Mesodermal cell (in vitro differentiated cells): ENCODE measurements around the gene CLEC18C.
"Not testable (repeated sequence)": the region's sequence is repeated elsewhere in the genome, so short reads cannot be mapped to it uniquely, and the experiment has no call there.

Experiments used
- H3K27ac ChIP-seq: 2 replicates; pipeline ENCODE4 v1.7.0; 2013; ENCODE audit warnings: mild to moderate bottlenecking, low read depth, low read length, moderate library complexity; ENCODE audit not compliant: severe bottlenecking
- H3K36me3 ChIP-seq: 2 replicates; pipeline ENCODE4 v1.7.1; 2013; ENCODE audit warnings: mild to moderate bottlenecking, low read length, moderate library complexity; ENCODE audit not compliant: control insufficient read depth, insufficient read depth
- H3K4me1 ChIP-seq: one replicate; pipeline ENCODE4 v1.7.1; 2013; ENCODE audit warnings: mild to moderate bottlenecking, low read length; ENCODE audit not compliant: insufficient read depth, control insufficient read depth, poor library complexity, severe bottlenecking
- H3K4me3 ChIP-seq: 2 replicates; pipeline ENCODE4 v1.7.0; 2013; ENCODE audit warnings: low read length, control low read depth, mild to moderate bottlenecking; ENCODE audit not compliant: insufficient read depth, poor library complexity, severe bottlenecking; ENCODE audit errors: extremely low read depth
- H3K9me3 ChIP-seq: 2 replicates; pipeline ENCODE4 v1.7.1; 2013; ENCODE audit warnings: mild to moderate bottlenecking, low read length, moderate library complexity; ENCODE audit not compliant: control insufficient read depth
- WGBS, 2 experiments: methylation state at CpG; one replicate each; pipeline ENCODE4 v1.1.5; 2013; ENCODE audit warnings: missing lambda C conversion rate in 2 of 2; ENCODE audit not compliant: insufficient coverage in 2 of 2; 5-methylcytosine and 5-hydroxymethylcytosine counted together

The CLEC18C gene

DNA sequence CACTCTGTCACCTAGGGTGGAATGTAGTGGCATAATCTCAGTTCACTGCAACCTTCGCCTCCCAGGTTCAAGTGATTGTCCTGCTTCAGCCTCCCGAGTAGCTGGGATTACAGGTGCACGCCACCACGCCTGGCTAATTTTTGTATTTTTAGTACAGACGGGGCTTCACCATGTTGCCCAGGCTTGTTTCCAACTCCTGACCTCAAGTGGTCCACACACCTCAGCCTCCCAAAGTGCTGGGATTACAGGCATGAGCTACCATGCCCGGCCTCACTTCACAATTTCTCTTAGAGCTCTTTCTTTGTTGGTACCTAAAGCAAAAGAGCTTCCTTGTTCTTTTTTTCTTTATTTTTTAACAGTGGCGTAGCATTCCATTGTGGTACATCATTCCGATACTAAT is 24.3 kb upstream of the CLEC18C start:
- H3K4me1 ChIP-seq, H3K27ac ChIP-seq, H3K4me3 ChIP-seq, H3K9me3 ChIP-seq: not testable (repeated sequence)
- peaks cover 72% of the 10 kb centered on the region for H3K36me3 ChIP-seq
- 88 to 95% methylated on average over 6 to 7 of the region's 8 CpGs for WGBS, 2 experiments

DNA sequence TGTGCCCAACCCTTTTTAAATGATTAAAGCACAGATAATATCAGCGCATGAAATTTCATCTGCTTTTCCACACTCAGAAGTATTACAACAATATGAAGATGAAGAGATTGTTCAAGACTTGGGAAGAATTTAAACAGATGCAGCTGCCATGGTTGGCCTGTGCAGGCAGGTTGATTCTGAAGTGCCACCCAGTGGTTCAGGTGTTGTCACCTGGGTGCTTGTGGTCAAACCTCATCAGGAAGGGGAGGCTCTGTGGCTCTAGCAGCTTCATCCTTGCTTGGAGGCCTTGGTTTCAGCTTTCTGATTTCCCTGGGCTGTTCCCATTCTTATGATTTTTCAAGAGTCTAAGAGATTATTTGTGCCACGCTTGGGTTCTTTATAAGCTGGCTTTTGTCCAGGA is 22.2 kb upstream of the CLEC18C start:
- Histone ChIP-seq H3K27ac (no peak overlapping the region), H3K4me1 (peaks cover 7% of the 10 kb centered on the region), H3K9me3 (no peaks in the 10 kb centered on the region), H3K36me3 (peaks cover 86% of the 10 kb centered on the region), H3K4me3 (no peak overlapping the region)
- 96 to 100% methylated on average over 2 of the region's 2 CpGs for WGBS, 2 experiments

DNA sequence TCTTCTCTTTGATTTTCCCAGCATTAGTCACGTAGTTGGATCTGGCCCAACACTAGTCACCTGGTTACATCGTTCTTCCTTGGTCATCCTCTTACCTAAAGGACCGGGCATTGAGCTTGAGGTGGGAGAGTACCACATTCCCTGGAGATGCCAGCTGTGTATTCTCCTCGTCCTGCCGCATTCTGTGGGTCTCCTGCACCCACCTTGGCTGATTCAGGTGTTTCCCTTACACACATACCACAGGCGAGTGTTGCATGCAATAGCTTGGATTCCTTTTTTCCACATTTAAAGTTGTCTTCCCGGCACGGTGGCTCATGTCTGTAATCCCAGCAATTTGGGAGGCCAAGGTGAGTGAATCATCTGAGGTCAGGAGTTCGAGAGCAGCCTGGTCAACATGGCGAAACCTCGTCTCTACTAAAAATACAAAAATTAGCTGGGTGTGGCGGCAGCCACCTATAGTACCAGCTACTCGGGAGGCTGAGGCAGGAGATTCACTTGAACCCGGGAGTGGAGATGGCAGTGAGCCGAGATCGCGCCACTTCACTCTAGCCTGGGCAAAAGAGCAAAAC is 21.6 kb upstream of the CLEC18C start:
- no peaks in the 10 kb centered on the region for H3K9me3 ChIP-seq
- WGBS, 2 experiments = 92 to 93% methylated on average over 17 of the region's 17 CpGs
- no peak overlapping the region for H3K27ac ChIP-seq
- H3K4me1 ChIP-seq = peaks cover 8% of the 10 kb centered on the region
- H3K4me3 ChIP-seq = no peak overlapping the region
- H3K36me3 ChIP-seq = peaks cover 92% of the 10 kb centered on the region

DNA sequence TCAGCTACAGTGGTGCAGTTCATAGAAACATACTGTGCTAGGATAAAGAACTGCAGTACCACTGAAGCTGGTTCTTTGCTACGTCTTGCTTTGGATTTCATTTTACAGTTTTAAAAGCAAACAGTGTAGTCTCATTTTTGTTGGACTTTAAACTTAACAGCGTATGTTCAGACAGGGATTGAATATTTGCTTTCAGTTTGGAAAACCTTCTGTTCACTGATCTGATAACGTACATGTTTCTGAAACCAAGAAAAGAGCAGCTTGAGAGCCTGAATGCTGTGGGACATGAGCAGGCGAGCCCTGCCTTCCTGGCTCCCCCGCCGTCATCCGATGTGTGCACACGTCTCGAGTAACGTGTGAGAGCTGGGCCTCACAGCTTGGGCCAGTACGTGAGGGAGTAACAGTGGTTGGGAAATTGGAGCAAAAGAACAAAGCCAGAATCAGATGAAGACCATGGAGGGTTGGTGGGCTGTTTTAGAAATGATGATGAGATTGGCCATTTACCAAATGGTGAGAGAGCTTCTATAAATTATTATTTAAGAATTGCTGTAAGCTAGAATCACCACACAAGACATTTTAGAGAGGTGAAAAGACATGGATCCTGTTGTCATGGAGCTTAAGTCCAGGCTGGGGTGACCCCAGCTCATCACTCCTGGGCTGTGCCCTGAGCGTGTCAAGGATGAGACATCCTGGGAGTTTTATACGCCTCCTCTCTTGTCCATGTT is 20.8 kb upstream of the CLEC18C start:
- 95 to 99% methylated on average over 13 of the region's 13 CpGs for WGBS, 2 experiments
- peaks cover 8% of the 10 kb centered on the region for H3K4me1 ChIP-seq
- no peak overlapping the region for H3K4me3 ChIP-seq
- H3K36me3 ChIP-seq = peaks cover 98% of the 10 kb centered on the region
- H3K27ac ChIP-seq = no peak overlapping the region
- no peaks in the 10 kb centered on the region for H3K9me3 ChIP-seq

DNA sequence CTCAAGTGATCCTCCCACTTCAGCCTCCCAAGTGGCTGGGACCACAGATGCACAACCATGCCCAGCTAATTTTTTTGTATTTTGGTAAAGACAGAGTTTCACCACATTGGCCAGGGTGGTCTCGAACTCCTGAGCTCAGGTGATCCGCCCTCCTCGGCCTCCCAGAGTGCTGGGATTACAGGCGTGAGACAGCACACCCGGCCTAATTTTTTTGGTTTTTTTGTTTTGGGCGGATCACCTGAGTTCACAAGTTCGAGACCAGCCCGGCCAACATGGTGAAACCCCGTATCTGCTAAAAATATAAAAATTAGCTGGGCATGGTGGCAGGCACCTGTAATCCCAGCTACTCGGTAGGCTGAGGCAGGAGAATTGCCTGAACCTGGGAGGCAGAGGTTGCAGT is 18.9 kb upstream of the CLEC18C start:
- not testable (repeated sequence) for H3K9me3 ChIP-seq, H3K4me1 ChIP-seq, H3K4me3 ChIP-seq, H3K27ac ChIP-seq
- H3K36me3 ChIP-seq = peaks cover 97% of the 10 kb centered on the region
- 93 to 95% methylated on average over 10 of the region's 10 CpGs for WGBS, 2 experiments

DNA sequence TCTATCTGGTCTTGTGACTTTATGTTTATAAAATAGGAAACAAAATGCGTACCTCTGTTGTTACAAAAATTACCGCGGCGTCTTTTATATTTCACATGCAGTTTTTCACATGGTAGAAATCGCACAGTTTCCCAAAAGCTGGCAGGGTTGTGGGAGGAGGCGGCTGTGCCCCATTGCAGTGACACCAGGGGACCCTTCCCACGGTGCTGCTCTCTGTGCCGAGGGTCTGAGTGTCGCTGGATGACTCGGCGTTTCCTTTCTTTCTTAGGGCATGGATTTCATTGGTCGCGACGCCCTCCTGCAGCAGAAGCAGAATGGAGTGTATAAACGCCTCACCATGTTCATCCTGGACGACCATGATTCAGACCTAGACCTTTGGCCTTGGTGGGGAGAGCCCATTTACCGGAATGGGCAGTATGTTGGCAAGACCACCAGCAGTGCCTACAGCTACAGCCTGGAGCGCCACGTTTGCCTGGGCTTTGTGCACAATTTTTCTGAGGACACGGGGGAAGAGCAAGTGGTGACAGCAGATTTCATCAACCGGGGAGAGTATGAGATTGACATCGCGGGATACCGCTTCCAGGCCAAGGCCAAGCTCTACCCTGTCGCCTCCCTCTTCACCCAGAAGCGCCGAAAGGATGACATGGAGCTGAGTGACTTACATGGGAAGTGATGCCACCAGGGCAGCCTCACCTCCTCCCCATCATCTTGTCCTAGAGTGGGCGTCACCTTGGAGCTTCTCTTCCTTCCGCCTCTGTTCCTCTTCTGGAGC is 17.2 kb upstream of the CLEC18C start:
- H3K4me3 ChIP-seq = no peak overlapping the region
- 93 to 94% methylated on average over 29 of the region's 29 CpGs for WGBS, 2 experiments
- no peaks in the 10 kb centered on the region for H3K9me3 ChIP-seq
- H3K27ac ChIP-seq = peak overlapping the region; percentile 19
- H3K36me3 ChIP-seq = peaks cover 97% of the 10 kb centered on the region
- peaks cover 8% of the 10 kb centered on the region for H3K4me1 ChIP-seq

DNA sequence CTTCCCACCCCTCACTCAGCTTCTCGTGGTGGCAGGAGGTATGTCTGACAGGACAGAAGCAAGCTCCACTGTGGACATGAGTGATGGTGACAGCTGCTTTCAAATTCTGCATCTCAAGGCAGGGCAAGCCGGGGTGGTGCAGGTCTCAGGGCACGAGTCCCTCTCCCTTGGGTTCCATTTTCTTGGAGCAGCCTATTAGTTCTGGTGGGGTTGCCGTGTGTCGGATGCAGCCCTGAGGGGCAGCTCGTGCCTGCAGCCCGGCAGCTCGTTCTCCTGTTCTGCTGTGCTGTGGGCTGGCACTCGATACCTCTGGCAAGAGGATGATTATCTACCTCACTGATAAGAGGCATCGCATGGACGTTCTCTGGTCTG is 16.5 kb upstream of the CLEC18C start:
- peaks cover 95% of the 10 kb centered on the region for H3K36me3 ChIP-seq
- no peak overlapping the region for H3K27ac ChIP-seq

DNA sequence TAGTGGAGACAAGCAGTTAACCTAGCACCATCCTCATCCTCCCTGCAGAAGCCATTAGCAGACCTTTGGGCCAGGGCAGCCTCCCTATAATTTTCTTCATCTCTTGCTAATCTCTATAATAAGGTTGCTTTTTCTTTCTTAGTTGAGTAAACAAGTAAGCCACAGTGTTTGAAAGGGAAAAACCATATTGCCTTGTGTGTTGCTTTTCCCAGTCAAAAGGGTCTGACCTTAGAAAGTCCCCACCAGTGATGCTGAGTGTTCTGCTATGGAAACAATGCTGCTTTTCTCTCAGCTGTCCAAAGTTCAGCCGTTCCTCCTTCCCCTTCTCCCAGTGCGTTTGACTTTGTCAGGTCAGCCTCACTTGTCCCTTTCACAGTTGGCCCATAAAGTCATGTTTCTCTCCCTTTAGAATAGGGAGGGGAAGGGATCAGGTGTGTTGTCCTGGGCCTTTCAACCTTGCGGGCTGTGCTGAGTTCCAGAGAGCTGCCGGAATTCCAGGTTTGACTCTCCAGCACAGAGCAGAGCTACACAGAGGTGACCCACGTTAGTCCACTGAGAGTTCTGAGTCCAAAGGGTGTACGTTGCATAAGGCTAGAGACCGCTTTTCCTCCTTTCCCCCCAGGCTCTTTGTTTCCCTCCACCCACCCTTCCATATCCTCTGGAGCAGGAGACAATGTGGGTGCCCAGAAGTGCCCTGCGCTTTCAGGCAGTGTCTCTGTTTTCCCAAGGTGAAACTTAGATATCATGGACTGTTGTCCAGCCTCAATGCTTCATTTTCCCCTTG is 15.9 kb upstream of the CLEC18C start:
- H3K36me3 ChIP-seq = peaks cover 91% of the 10 kb centered on the region
- WGBS, 2 experiments = 96 to 97% methylated on average over 7 to 8 of the region's 8 CpGs
- H3K27ac ChIP-seq = no peak overlapping the region

More for the DNA sequence above, 16.5 kb upstream of the CLEC18C start:
- Histone ChIP-seq H3K9me3 (no peaks in the 10 kb centered on the region), H3K4me1 (peaks cover 14% of the 10 kb centered on the region), H3K4me3 (no peak overlapping the region)
- 89 to 90% methylated on average over 11 of the region's 11 CpGs for WGBS, 2 experiments

DNA sequence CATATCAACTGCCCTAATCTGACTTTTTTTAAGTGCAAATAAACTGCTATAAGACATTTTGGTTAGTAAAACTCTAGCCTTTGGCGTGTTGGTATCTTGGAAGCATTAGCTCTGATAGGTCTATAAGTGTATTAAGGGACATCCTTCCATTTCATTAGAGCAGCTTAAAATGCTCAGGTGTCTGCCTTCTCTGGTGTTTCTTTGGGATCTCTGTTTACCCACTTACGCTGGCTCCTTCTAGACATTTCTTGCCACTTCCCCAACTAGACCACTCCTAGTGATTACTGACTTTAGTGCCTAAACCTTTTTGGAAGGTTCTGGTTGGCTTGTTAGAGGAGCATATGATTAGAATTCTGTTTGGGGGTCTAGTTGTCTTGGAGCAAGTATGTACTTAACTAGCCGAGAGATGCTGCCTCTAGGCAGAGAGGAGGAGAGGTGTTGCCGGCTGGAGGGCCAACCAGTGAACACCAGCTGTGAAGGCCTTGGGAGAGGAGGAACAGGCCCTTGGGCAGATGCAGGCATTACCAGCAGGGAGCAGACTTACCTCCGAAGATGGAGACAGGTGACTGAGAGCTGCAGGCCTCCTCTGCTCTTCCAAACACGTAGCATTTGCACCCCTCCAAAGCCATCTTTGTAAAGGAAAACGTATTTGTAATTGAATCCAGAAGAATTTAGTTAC is 15.2 kb upstream of the CLEC18C start:
- WGBS, 2 experiments = 86 to 93% methylated on average over 7 of the region's 7 CpGs
- Histone ChIP-seq H3K27ac (no peak overlapping the region), H3K9me3 (no peaks in the 10 kb centered on the region), H3K4me3 (no peak overlapping the region), H3K36me3 (peaks cover 87% of the 10 kb centered on the region), H3K4me1 (peaks cover 21% of the 10 kb centered on the region)

More for the DNA sequence above, 15.9 kb upstream of the CLEC18C start:
- H3K4me3 ChIP-seq = no peak overlapping the region
- peaks cover 19% of the 10 kb centered on the region for H3K4me1 ChIP-seq
- H3K9me3 ChIP-seq = no peaks in the 10 kb centered on the region
